Omental fat pad (tissue), 4 donors: ENCODE measurements around the gene FGG. TPM values are rescaled to one million over a fixed set of nuclear protein-coding genes. Genes with fewer than 3 reads are reported as not detected.

Source experiments
- ATAC-seq: fragments of 150-250 bp; one replicate; pipeline ENCODE4 v1.9.1; 2016; ENCODE audit warnings: mild to moderate bottlenecking, moderate library complexity; ENCODE audit not compliant: low FRiP score
- DNase-seq: peaks from one replicate; pipeline ENCODE4 v3.0.0-alpha.2; 2019; ENCODE audit warnings: low spot score
- CTCF ChIP-seq, 3 donors: fragments of 450-650 bp; IDR thresholded peaks; one replicate each; pipeline ENCODE4 v1.5.1; 2016 to 2017; ENCODE audit warnings: antibody characterized with exemption in 3 of 3, mild to moderate bottlenecking in 3 of 3, moderate library complexity in 2 of 3
- total RNA-seq, 4 donors: library from RNA; depleted of rRNA; stranded (reverse); fragments of >200 nt; gene quantifications; one replicate each; pipeline ENCODE4 v1.1.0, GENCODE V29; 2016

Gene FGG
- total RNA-seq, 4 donors from 2014 or later = 0.31 TPM; not detected in 3

- no peak for TF ChIP-seq CTCF (IDR thresholded peaks at IDR 0.05)
- ATAC-seq (no peak), DNase-seq (no peak)
Measured at GRCh38 chr4:154585369-154586018, 27.0 kb downstream of the FGG start.

- no peak for TF ChIP-seq CTCF (IDR thresholded peaks at IDR 0.05)
- DNase-seq (no peak), ATAC-seq (no peak)
Measured at GRCh38 chr4:154584259-154584658, 28.2 kb downstream of the FGG start.

- TF ChIP-seq CTCF (IDR thresholded peaks at IDR 0.05) = no peak
- DNase-seq = no peak
- ATAC-seq = no peak
Measured at GRCh38 chr4:154583677-154584076, 28.8 kb downstream of the FGG start.

- TF ChIP-seq CTCF (IDR thresholded peaks at IDR 0.05) = no peak
- no peak for ATAC-seq
- no peak for DNase-seq
Measured at GRCh38 chr4:154583230-154583629, 29.2 kb downstream of the FGG start.

- DNase-seq = no peak
- no peak for ATAC-seq
- no peak for TF ChIP-seq CTCF (IDR thresholded peaks at IDR 0.05)
Measured at GRCh38 chr4:154582723-154583122, 29.7 kb downstream of the FGG start.

- no peak for TF ChIP-seq CTCF (IDR thresholded peaks at IDR 0.05)
- DNase-seq (no peak), ATAC-seq (no peak)
Measured at GRCh38 chr4:154579927-154580326, 32.5 kb downstream of the FGG start.

- TF ChIP-seq CTCF (IDR thresholded peaks at IDR 0.05) = no peak
- DNase-seq (no peak), ATAC-seq (no peak)
Measured at GRCh38 chr4:154578919-154579318, 33.5 kb downstream of the FGG start.
